ENCODE results near the gene TBCD.

DNA sequence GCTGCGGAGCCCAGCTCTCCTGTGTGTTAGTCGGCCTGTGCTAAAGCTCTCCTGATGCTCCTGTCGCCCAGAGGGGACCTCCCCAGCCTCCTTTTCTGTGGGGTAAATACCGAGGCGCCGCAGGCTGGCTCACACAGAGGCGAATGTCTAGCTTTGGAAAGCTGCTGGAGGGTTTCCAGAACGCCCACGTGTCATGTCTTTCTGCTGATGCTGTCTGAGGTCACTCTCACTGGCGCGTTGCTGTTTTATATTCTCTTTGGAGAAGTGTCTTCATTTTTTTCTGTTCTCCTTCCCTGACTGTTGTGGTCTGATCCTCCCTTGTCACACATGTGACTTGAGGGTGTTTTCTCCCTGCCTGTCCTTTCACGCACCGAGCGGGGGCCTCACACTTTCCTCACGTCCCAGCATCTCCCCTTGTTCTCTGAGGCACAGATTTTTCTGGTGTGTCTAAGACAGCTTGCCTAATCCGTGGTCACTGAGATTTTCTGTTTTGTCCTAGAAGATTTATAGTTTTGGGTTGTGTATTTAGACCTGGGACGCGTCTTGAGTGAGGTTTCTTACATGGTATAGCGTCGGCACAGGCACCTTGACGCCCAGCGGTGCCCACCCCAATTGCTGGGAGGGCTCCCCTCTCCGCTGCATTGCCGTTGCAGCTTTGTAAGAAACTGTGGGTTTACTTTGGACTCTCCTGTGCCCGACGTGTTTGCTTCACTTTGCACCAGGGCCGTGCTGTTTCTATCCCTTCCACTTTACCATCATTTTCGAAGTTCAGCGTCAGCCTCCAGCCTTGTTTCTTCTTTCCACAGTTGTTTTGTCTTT, 180.0 kb downstream of the TBCD start:
- TF ChIP-seq, protein P1, sequence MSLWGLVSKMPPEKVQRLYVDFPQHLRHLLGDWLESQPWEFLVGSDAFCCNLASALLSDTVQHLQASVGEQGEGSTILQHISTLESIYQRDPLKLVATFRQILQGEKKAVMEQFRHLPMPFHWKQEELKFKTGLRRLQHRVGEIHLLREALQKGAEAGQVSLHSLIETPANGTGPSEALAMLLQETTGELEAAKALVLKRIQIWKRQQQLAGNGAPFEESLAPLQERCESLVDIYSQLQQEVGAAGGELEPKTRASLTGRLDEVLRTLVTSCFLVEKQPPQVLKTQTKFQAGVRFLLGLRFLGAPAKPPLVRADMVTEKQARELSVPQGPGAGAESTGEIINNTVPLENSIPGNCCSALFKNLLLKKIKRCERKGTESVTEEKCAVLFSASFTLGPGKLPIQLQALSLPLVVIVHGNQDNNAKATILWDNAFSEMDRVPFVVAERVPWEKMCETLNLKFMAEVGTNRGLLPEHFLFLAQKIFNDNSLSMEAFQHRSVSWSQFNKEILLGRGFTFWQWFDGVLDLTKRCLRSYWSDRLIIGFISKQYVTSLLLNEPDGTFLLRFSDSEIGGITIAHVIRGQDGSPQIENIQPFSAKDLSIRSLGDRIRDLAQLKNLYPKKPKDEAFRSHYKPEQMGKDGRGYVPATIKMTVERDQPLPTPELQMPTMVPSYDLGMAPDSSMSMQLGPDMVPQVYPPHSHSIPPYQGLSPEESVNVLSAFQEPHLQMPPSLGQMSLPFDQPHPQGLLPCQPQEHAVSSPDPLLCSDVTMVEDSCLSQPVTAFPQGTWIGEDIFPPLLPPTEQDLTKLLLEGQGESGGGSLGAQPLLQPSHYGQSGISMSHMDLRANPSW (CRISPR knock-in tag; IDR thresholded peaks at IDR 0.05): no peak
- TF ChIP-seq ZKSCAN1 (IDR thresholded peaks at IDR 0.05; ENCODE audit: low read depth, low read length): no peak
